NK-92 (cell line): ENCODE measurements around the gene COLGALT1.

Experiments used
- DNase-seq: peaks from one replicate; lab custom pipeline; 2025; ENCODE audit not compliant: unreplicated experiment; lab: John Stamatoyannopoulos, UW

The COLGALT1 gene

GRCh38 chr19:17618281-17618903, 62.9 kb downstream of the COLGALT1 start:
- DNase-seq = no peak

GRCh38 chr19:17618936-17619335, 63.5 kb downstream of the COLGALT1 start:
- no peak for DNase-seq

GRCh38 chr19:17620696-17621095, 65.2 kb downstream of the COLGALT1 start:
- DNase-seq = no peak

GRCh38 chr19:17623224-17623935, 67.9 kb downstream of the COLGALT1 start:
- DNase-seq = no peak

GRCh38 chr19:17624314-17624991, 69.0 kb downstream of the COLGALT1 start:
- DNase-seq = no peak

GRCh38 chr19:17625043-17625442, 69.6 kb downstream of the COLGALT1 start:
- no peak for DNase-seq

GRCh38 chr19:17625980-17626379, 70.5 kb downstream of the COLGALT1 start:
- DNase-seq = no peak

- DNase-seq = no peak
These were observed 71.1 kb downstream of the COLGALT1 start for GRCh38 chr19:17626456-17627015.

- DNase-seq = no peak
These were observed 71.7 kb downstream of the COLGALT1 start for GRCh38 chr19:17627161-17627560.

GRCh38 chr19:17627921-17628320, 72.5 kb downstream of the COLGALT1 start:
- no peak for DNase-seq

- DNase-seq = no peak
These were observed 74.3 kb downstream of the COLGALT1 start for GRCh38 chr19:17629760-17630159.

- DNase-seq = no peak
These were observed 77.1 kb downstream of the COLGALT1 start for GRCh38 chr19:17632577-17632976.
